Measurements from ENCODE around the gene KCNN2.

The KCNN2 gene

DNA sequence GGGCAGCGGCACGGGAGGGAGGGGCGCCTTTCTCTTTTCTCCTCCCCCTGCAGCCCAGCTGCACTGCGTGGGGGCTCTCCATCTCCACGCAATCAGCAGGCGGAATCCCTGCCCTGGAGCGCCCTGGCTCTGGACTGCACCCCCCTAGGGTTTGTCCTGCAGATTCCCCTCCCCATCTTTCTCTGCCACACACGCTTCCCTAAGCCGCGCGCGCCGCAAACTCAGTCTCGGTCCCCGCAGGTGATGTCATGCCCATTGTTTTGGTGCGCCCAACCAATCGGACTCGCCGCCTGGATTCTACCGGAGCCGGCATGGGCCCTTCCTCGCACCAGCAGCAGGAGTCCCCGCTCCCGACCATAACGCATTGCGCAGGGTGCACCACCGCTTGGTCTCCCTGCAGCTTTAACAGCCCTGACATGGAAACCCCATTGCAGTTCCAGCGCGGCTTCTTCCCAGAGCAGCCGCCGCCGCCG lies at the start of gene KCNN2:
Gene KCNN2, plus strand, starts transcription at position 347 of the 473 bp plus-strand sequence. Its CDS starts 70 bp downstream, at position 417.
- no peak for DNase-seq (ENCODE audit: insufficient read length, low spot score)
- TF ChIP-seq POLR2A (IDR thresholded peaks at IDR 0.05; ENCODE audit: low read depth, low read length): no peak
- FAIRE-seq: no peak

DNA sequence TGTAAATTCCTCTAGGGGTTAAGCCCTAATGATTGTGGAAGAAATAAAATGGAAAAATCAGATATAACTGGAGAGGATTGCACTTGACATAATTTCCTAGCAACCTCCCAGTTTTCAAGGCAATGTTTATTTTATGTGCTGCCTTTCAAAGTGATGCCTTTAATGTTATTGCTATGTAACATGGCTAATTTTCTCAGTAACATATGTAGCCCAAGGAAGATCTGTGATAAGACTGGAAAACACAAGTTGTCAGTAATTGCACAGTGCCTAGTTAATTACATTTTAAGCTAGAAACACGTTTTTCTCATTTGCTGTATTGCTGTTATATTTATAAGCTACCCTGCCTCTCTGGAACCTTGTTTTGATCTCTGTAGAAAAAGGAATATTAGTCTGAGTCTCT lies 49.2 kb upstream of the KCNN2 start:
- no peak for FAIRE-seq
- TF ChIP-seq POLR2A (IDR thresholded peaks at IDR 0.05; ENCODE audit: low read depth, low read length): no peak
- DNase-seq (ENCODE audit: insufficient read length, low spot score): no peak

DNA sequence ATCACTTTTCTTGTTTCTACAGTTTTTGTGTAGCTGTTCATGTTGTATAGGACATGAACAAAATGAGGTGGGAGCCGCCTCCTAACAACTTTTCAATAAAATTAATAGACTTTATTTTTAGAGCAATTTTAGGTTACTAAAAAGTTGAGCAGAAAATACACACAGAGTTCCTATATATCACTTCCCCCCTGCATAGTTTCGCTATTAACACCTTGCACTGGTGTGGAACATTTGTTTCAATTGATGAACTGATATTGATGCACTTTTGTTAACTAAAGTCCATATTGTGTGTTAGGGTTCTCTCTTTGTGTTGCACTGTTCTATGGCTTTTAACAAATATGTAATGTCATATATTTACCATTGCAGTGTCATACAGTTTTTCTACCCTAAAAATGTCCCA lies 47.8 kb upstream of the KCNN2 start:
- FAIRE-seq: no peak

DNA sequence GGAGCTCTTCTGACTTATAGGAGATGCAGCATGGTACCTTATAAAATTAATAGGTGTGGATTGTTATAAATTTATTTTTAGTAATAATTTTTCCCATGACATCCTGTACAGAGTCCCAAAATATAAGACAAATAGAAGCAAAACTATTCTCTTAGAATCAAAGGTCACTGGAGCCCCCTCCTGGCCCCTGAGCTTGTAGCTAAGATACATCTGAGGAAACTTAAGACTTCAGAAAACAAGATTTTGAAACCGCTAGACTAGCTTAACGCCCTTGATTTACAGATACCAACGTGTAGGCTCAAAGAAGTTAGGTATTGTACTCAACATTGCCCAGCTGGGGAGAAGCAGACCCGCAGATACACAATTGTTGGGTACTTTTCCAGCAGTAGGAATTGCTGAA lies 45.7 kb upstream of the KCNN2 start:
- FAIRE-seq (no peak), DNase-seq (ENCODE audit: insufficient read length, low spot score) (no peak)
- TF ChIP-seq POLR2A (IDR thresholded peaks at IDR 0.05; ENCODE audit: low read depth, low read length): no peak

More for the DNA sequence above, 47.8 kb upstream of the KCNN2 start:
- no peak for DNase-seq (ENCODE audit: insufficient read length, low spot score)
- no peak for TF ChIP-seq POLR2A (IDR thresholded peaks at IDR 0.05; ENCODE audit: low read depth, low read length)

DNA sequence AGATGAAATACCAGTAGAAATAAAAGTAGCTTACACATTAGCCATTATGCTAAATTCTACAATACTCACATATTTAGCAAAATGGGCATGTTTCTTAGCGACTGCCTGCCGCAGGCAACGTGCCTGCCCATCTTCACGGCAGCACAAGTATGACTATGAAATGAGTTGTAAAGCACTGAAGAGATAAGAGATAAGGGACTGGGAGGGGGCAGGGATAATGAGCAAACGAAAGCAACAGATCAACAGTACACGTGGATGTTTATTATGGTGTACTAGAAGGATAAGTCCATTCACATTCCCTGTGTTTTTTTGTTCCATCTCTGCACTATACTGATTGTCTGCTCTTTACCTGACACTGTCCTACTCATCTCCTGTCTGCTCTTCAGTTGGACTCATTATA lies 44.1 kb upstream of the KCNN2 start:
- FAIRE-seq (no peak), DNase-seq (ENCODE audit: insufficient read length, low spot score) (no peak)
- TF ChIP-seq POLR2A (IDR thresholded peaks at IDR 0.05; ENCODE audit: low read depth, low read length): no peak

DNA sequence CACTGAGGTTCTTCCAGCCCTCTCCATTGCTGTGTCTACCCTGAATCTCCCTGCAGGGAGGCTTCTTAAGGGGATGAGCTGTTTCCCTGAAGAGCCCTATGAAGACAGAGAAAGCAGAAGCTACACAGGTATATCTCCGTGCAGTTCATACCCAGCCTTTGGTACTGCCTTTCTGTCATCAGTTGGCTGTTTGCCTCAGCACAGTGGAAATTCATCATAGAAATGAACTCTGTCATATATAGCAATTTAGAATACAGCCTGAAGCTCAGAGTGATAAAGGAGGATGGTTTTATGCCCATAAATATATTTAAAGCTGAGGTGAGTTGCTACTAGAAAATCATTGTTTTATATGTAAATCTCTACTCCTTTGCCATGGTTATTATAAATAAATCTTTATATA lies 42.6 kb upstream of the KCNN2 start:
- DNase-seq (ENCODE audit: insufficient read length, low spot score): no peak

DNA sequence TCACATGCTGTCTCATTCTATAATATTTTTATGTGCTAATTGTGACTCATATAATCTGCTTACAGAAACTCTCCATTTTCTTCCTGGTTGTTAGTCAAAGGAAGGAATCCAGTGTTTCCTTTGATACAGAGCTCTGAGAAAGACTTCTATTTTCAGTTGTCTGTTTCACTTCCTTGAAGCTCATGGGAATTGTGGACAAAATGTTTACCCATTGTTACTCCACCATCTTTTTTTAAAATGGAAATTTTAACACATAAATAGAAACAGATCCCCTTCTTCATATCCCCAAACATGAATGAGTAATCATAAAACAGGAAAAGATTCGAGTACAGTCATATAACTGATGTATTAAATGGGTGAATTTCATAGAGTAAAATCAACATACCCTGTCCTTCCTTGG lies 42.0 kb upstream of the KCNN2 start:
- TF ChIP-seq POLR2A (IDR thresholded peaks at IDR 0.05; ENCODE audit: low read depth, low read length): no peak
- FAIRE-seq: no peak
- DNase-seq (ENCODE audit: insufficient read length, low spot score): no peak

More for the DNA sequence above, 42.6 kb upstream of the KCNN2 start:
- TF ChIP-seq POLR2A (IDR thresholded peaks at IDR 0.05; ENCODE audit: low read depth, low read length): no peak
- FAIRE-seq: no peak

DNA sequence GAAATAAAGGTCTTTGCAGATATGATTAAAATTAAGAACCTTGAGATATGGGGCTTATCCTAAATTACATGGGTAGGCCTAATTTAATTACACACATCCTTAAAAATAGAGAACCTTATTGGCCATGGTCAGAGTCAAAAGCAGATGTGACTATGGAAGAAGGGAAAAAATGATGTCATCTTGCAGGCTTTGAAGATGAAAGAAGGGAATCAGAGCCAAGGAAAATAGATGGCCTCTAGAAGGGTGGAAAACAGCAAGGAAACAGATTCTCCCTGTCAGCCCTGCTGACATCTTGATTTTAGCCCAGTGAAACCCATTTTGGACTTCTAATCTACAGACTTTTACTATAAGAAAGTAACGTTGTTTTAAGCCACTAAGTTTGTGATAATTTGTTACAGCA lies 37.6 kb upstream of the KCNN2 start:
- FAIRE-seq: no peak
- no peak for DNase-seq (ENCODE audit: insufficient read length, low spot score)
- no peak for TF ChIP-seq POLR2A (IDR thresholded peaks at IDR 0.05; ENCODE audit: low read depth, low read length)

DNA sequence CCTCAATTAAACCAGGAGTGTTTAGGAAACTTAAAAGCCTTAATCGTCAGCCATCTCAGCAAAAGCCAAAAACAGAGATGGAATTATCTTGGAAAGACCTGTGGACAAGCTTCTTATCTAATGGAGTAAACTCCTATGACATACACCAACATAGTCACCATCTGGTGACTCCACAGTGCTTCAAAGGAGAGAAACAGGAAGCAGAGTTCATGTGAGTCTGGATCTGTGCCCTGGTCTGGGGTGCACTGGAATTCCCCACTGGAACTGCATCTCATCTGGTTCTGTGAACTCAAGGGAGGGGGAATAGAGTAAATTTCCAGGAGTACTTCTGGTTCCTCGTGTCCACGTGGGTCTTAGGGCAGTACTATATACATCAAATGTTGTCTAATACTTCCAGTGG lies 36.3 kb upstream of the KCNN2 start:
- no peak for TF ChIP-seq POLR2A (IDR thresholded peaks at IDR 0.05; ENCODE audit: low read depth, low read length)
- no peak for DNase-seq (ENCODE audit: insufficient read length, low spot score)
- FAIRE-seq: no peak

DNA sequence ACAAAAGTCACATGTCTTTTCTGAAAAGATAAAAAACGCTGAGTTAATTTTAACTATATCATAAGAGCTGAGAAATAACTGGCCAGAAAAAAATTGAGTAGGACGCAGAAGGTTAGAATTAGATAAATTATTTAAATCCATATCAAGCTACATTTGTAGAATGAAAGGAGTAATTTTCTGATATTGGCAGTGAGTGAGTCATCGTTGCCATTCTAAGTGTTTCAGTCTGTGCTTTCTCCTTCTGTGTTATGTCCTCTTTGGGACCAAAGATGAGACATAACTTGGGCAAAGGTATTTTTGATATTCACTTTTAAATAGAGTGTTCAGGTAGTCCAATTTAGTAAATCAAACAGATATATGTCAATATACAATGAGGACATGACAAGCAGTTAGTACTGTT lies 34.4 kb upstream of the KCNN2 start:
- no peak for FAIRE-seq
- DNase-seq (ENCODE audit: insufficient read length, low spot score): no peak
- TF ChIP-seq POLR2A (IDR thresholded peaks at IDR 0.05; ENCODE audit: low read depth, low read length): no peak

DNA sequence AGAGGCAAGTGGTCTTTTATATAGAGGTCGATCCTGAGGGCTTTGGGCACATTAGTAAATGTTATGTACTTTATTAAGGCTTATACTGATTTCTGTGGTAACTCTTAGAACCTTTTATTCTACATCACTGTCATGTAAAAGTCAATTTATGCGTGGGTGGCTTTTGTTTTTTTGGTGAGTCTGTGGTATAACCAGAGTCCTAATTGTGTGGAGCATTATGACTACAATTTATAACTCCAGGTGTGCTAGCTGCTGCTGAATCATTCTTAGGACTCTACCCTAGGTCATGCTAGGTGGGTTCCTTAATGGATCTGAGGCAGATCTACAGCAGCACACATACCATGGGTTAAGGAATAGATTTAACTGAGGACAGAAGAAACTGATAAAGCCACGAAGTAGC lies 33.9 kb upstream of the KCNN2 start:
- no peak for TF ChIP-seq POLR2A (IDR thresholded peaks at IDR 0.05; ENCODE audit: low read depth, low read length)
- FAIRE-seq: no peak

DNA sequence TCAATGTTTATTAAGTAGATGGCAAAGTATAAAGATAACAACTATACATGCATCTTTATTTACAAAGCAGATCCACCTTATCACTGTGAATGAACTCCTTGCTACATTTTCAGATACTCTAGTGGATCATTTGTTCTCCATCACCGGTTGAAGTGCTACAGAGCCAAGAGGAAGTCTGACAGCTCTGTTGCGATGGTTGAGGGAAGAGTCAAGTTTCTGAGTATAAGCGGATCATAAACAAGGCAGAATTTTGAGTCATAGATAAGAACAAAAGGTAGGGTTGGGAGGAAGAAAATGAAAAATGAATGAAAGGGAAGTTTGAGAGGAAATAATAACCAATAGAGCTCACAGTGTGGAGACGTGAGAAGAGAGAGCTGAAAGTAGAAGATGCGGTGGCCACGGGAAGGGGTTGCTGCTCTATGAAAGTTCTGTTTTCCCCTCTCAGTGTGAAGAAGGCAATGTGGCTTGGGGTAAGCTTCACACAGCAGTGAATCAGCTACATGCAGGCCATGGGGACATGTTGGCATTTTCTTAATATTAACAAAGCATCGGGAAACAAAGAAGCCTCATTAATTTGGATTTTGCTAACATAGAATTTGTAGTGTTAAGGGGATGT lies 30.8 kb upstream of the KCNN2 start:
- no peak for FAIRE-seq
- no peak for DNase-seq (ENCODE audit: insufficient read length, low spot score)
- TF ChIP-seq POLR2A (IDR thresholded peaks at IDR 0.05; ENCODE audit: low read depth, low read length): no peak

More for the DNA sequence above, 33.9 kb upstream of the KCNN2 start:
- no peak for DNase-seq (ENCODE audit: insufficient read length, low spot score)

DNA sequence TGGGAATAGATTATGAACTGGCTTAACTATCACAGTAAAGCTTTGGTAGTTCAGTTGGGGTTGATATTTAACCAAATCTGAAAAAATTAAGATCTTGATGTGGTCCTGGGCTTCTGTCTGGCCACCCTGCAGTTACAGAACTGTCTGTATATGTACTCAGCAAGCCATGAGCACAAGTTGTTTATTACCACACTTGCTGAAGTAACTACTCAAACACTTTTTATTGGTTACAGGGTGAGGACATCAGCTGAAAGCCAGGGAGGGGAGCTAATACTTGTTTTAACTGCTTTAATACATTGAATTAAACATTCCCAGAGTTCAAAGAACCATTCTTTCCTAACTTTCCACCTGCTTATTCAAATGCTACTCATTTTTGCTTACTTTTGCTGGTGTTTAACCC lies 29.4 kb upstream of the KCNN2 start:
- FAIRE-seq (no peak), DNase-seq (ENCODE audit: insufficient read length, low spot score) (no peak)
- TF ChIP-seq POLR2A (IDR thresholded peaks at IDR 0.05; ENCODE audit: low read depth, low read length): no peak

DNA sequence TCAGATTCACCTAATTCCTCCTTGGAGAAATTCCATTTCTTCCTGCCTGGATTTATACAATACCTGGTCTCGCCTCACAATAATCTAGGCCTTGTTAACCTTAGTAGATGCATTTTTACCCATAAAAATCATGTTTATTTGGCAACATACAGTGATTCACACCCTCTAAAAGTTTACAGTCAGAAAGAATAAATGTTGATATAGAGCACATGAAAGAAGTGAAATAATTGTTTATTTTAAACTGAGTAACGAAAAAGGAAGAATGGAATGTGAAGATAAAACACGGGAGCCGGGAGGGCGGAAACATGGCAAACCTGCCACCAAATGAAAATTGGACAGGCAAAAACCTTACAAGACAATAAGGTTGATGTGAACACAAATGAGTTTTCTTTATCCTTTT lies 28.9 kb upstream of the KCNN2 start:
- no peak for FAIRE-seq
- no peak for TF ChIP-seq POLR2A (IDR thresholded peaks at IDR 0.05; ENCODE audit: low read depth, low read length)
- no peak for DNase-seq (ENCODE audit: insufficient read length, low spot score)

DNA sequence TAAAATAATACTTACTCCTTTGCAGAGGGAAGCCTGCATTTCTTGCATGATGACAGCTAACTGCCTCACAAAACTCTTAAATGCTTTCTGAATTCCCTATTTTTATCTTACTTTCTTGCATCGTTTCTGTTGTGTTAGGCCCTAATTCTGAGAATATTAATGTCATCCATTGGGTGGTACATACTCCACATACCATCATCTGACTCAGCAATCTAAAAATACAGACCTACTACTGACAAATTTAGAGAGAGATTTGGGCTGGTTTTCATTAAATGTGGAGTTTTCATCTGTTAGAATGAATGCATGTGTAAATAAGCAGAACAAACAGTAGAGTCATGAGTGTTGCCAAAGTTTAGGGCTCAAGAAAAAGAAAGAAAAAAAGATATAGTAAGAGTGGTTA lies 26.5 kb upstream of the KCNN2 start:
- no peak for TF ChIP-seq POLR2A (IDR thresholded peaks at IDR 0.05; ENCODE audit: low read depth, low read length)
- FAIRE-seq (no peak), DNase-seq (ENCODE audit: insufficient read length, low spot score) (no peak)

DNA sequence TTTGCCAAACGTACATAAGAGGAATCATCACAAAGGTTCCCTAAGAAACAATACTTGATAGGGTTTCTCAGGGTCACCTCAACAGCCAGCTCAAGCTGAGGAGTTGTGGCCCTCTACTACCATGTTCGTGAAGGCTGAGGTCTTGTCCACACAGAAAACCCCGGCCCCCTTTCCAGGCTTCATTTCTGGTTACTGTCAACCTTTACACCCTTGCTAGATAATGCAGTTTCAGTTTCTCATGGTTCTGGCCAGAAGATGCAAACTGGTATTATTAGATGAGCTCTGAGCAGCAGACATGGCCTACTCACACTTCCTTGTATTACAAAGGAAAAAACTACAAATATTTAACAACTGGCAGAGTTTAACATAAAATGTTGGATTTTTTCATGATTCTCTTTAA lies 22.8 kb upstream of the KCNN2 start:
- no peak for FAIRE-seq
- no peak for DNase-seq (ENCODE audit: insufficient read length, low spot score)
- TF ChIP-seq POLR2A (IDR thresholded peaks at IDR 0.05; ENCODE audit: low read depth, low read length): no peak
